OCI-LY1 (cell line): Measurements from ENCODE around the gene MYO16.

ENCODE experiments used
- EZH2 ChIP-seq: fragments of 200-600 bp; sonication (generic), shearing (Covaris generic); IDR thresholded peaks from 2 replicates; pipeline ENCODE4 v1.8.0; 2017; ENCODE audit warnings: borderline replicate concordance, mixed run types, mild to moderate bottlenecking, antibody characterized with exemption, low read length, moderate library complexity, mixed read lengths
- TF ChIP-seq, protein P1 (sequence below): fragments of 200-600 bp; sonication (generic), shearing (Covaris generic); IDR thresholded peaks from 2 replicates; pipeline ENCODE4 v1.5.1; 2017; ENCODE audit warnings: mild to moderate bottlenecking, antibody characterized with exemption, low read length, moderate library complexity, mixed read lengths

GRCh38 chr13:108780706-108781105 is 151.3 kb downstream of the MYO16 start:
- TF ChIP-seq, protein P1, sequence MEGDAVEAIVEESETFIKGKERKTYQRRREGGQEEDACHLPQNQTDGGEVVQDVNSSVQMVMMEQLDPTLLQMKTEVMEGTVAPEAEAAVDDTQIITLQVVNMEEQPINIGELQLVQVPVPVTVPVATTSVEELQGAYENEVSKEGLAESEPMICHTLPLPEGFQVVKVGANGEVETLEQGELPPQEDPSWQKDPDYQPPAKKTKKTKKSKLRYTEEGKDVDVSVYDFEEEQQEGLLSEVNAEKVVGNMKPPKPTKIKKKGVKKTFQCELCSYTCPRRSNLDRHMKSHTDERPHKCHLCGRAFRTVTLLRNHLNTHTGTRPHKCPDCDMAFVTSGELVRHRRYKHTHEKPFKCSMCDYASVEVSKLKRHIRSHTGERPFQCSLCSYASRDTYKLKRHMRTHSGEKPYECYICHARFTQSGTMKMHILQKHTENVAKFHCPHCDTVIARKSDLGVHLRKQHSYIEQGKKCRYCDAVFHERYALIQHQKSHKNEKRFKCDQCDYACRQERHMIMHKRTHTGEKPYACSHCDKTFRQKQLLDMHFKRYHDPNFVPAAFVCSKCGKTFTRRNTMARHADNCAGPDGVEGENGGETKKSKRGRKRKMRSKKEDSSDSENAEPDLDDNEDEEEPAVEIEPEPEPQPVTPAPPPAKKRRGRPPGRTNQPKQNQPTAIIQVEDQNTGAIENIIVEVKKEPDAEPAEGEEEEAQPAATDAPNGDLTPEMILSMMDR, result no peak
- no peak for TF ChIP-seq EZH2
